Hepatocyte (in vitro differentiated cells): ENCODE results near the gene TTLL12. TPM values are rescaled to one million over a fixed set of nuclear protein-coding genes. Genes with fewer than 3 reads are reported as not detected.

Source experiments
- DNase-seq: peaks from one replicate; pipeline ENCODE4 v3.0.0-alpha.2; 2016; ENCODE audit warnings: low spot score
- H2AFZ ChIP-seq: fragments of 200-600 bp; sonication (generic); 2 replicates; pipeline ENCODE4 v1.6.0; 2016; ENCODE audit warnings: antibody characterized with exemption, mild to moderate bottlenecking
- H3K27ac ChIP-seq: fragments of 200-600 bp; sonication (generic); 2 replicates; pipeline ENCODE4 v1.5.1; 2016; ENCODE audit warnings: mild to moderate bottlenecking
- H3K27me3 ChIP-seq: fragments of 200-600 bp; sonication (generic); 2 replicates; pipeline ENCODE4 v1.6.1; 2016
- H3K36me3 ChIP-seq: fragments of 200-600 bp; sonication (generic); replicated peaks from 2 replicates; pipeline ENCODE4 v1.5.1; 2016; ENCODE audit warnings: low read depth; ENCODE audit not compliant: insufficient read depth
- H3K4me1 ChIP-seq: fragments of 200-600 bp; sonication (generic); 2 replicates; pipeline ENCODE4 v1.5.1; 2016; ENCODE audit warnings: mild to moderate bottlenecking, moderate library complexity; ENCODE audit not compliant: insufficient read depth
- H3K4me2 ChIP-seq: fragments of 200-600 bp; sonication (generic); 2 replicates; pipeline ENCODE4 v1.6.0; 2016
- H3K4me3 ChIP-seq: fragments of 200-600 bp; sonication (generic); 2 replicates; pipeline ENCODE4 v1.5.1; 2016; ENCODE audit warnings: mild to moderate bottlenecking
- H3K79me2 ChIP-seq: fragments of 200-600 bp; sonication (generic); 2 replicates; pipeline ENCODE4 v1.6.0; 2017; ENCODE audit warnings: mild to moderate bottlenecking
- H3K9me2 ChIP-seq: fragments of 200-600 bp; sonication (generic); replicated peaks from 2 replicates; pipeline ENCODE4 v1.6.0; 2017; ENCODE audit warnings: mild to moderate bottlenecking; ENCODE audit not compliant: insufficient read depth
- H3K9me3 ChIP-seq: fragments of 200-600 bp; sonication (generic); 2 replicates; pipeline ENCODE4 v1.5.1; 2016; ENCODE audit warnings: low read depth, mild to moderate bottlenecking
- H4K20me1 ChIP-seq: fragments of 200-600 bp; sonication (generic); 2 replicates; pipeline ENCODE4 v1.6.0; 2016; ENCODE audit warnings: mild to moderate bottlenecking; ENCODE audit not compliant: insufficient read depth, poor library complexity, severe bottlenecking
- EZH2 ChIP-seq: fragments of 200-600 bp; sonication (generic); IDR thresholded peaks from 2 replicates; pipeline ENCODE4 v1.6.1; 2016; ENCODE audit warnings: antibody characterized with exemption, mild to moderate bottlenecking, borderline replicate concordance
- EZH2phosphoT487 ChIP-seq: fragments of 200-600 bp; sonication (generic); IDR thresholded peaks from one replicate; pipeline ENCODE4 v1.6.1; 2018; ENCODE audit warnings: antibody characterized with exemption, mild to moderate bottlenecking, low read depth, moderate library complexity; ENCODE audit not compliant: unreplicated experiment, severe bottlenecking
- WGBS: methylation state at CpG from one replicate; pipeline ENCODE4 v1.1.6; 2016; ENCODE audit warnings: low lambda C conversion rate; ENCODE audit errors: missing lambda C conversion rate; 5-methylcytosine and 5-hydroxymethylcytosine counted together
- polyA plus RNA-seq: library from polyadenylated mRNA; unstranded; fragments of >200 nt; fragmentation: Nextera tagmentation; extraction: Ambion mirVana; gene quantifications from 2 replicates; pipeline ENCODE4 v1.2.1, GENCODE V29; 2016
- total RNA-seq: library from RNA; depleted of rRNA; stranded (reverse); fragments of >200 nt; gene quantifications from 2 replicates; pipeline ENCODE4 v1.2.3, GENCODE V29; 2014
- TF ChIP-seq, protein P1 (sequence below): fragments of 200-600 bp; sonication (generic); IDR thresholded peaks from 2 replicates; pipeline ENCODE4 v1.5.1; 2016; ENCODE audit warnings: antibody characterized with exemption, mild to moderate bottlenecking; ENCODE audit not compliant: poor library complexity

Gene TTLL12
- total and polyA plus RNA-seq, 2 experiments from 2014 or later: 40.9 to 50.3 TPM

GRCh38 chr22:43210631-43211515 lies 23.9 kb upstream of the TTLL12 start:
- no peak for TF ChIP-seq EZH2
- TF ChIP-seq, protein P1, sequence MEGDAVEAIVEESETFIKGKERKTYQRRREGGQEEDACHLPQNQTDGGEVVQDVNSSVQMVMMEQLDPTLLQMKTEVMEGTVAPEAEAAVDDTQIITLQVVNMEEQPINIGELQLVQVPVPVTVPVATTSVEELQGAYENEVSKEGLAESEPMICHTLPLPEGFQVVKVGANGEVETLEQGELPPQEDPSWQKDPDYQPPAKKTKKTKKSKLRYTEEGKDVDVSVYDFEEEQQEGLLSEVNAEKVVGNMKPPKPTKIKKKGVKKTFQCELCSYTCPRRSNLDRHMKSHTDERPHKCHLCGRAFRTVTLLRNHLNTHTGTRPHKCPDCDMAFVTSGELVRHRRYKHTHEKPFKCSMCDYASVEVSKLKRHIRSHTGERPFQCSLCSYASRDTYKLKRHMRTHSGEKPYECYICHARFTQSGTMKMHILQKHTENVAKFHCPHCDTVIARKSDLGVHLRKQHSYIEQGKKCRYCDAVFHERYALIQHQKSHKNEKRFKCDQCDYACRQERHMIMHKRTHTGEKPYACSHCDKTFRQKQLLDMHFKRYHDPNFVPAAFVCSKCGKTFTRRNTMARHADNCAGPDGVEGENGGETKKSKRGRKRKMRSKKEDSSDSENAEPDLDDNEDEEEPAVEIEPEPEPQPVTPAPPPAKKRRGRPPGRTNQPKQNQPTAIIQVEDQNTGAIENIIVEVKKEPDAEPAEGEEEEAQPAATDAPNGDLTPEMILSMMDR: no peak
- no peak for TF ChIP-seq EZH2phosphoT487
- Histone ChIP-seq H3K9me3 (no peaks in the 10 kb centered on the region), H3K27me3 (no peaks in the 10 kb centered on the region), H3K4me3 (no peak overlapping the region), H4K20me1 (no peaks in the 10 kb centered on the region), H3K4me1 (peaks cover 7% of the 10 kb centered on the region), H3K4me2 (no peak overlapping the region), H3K36me3 (no peaks in the 10 kb centered on the region), H3K27ac (no peak overlapping the region), H3K9me2 (no peaks in the 10 kb centered on the region), H2AFZ (no peak overlapping the region), H3K79me2 (no peaks in the 10 kb centered on the region)
- DNase-seq: no peak
- 93% methylated on average over 25 of the region's 34 CpGs for WGBS

DNA sequence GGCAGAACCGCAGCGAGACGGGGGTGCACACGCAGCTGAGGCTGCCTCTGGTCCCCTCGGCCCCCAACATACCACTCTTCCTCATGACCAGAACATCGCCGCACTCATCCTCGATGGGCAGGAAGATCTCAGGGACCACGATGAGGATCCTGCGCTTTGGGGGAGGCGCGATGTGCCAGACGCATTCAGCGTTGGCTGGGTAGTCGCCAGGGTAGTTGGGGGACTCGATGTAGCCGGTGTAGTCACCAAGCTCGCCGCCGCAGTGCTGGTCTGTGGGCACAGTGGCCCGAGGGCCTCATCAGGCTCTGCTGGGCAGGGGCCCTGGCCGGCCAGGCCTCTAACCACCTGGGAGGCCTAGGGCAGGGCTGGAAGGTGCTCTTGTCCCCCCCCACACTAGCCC lies 23.0 kb upstream of the TTLL12 start:
- H2AFZ ChIP-seq: no peak overlapping the region
- H3K4me2 ChIP-seq: no peak overlapping the region
- H3K36me3 ChIP-seq: no peaks in the 10 kb centered on the region
- no peak overlapping the region for H3K4me3 ChIP-seq
- WGBS: 97% methylated on average over 21 of the region's 22 CpGs
- H3K4me1 ChIP-seq: peaks cover 7% of the 10 kb centered on the region
- no peaks in the 10 kb centered on the region for H3K27me3 ChIP-seq
- no peak for DNase-seq
- H3K79me2 ChIP-seq: no peaks in the 10 kb centered on the region
- no peak overlapping the region for H3K27ac ChIP-seq
- H3K9me2 ChIP-seq: no peaks in the 10 kb centered on the region
- TF ChIP-seq, protein P1: no peak
- TF ChIP-seq EZH2: no peak
- TF ChIP-seq EZH2phosphoT487: no peak
- no peaks in the 10 kb centered on the region for H3K9me3 ChIP-seq
- no peaks in the 10 kb centered on the region for H4K20me1 ChIP-seq

- 96% methylated on average over 15 of the region's 15 CpGs for WGBS
Observed at GRCh38 chr22:43209523-43209890, 22.6 kb upstream of the TTLL12 start.

More at GRCh38 chr22:43209523-43209890, 22.6 kb upstream of the TTLL12 start:
- H3K4me1 ChIP-seq: peaks cover 7% of the 10 kb centered on the region
- no peak overlapping the region for H3K4me2 ChIP-seq
- H3K27ac ChIP-seq: no peak overlapping the region
- H3K36me3 ChIP-seq: no peaks in the 10 kb centered on the region
- no peak for TF ChIP-seq EZH2phosphoT487
- TF ChIP-seq EZH2: no peak
- TF ChIP-seq, protein P1: no peak
- no peaks in the 10 kb centered on the region for H3K79me2 ChIP-seq
- H3K27me3 ChIP-seq: no peaks in the 10 kb centered on the region
- H2AFZ ChIP-seq: no peak overlapping the region
- no peak overlapping the region for H3K4me3 ChIP-seq
- no peaks in the 10 kb centered on the region for H4K20me1 ChIP-seq
- DNase-seq: no peak
- no peaks in the 10 kb centered on the region for H3K9me3 ChIP-seq
- no peaks in the 10 kb centered on the region for H3K9me2 ChIP-seq
